Brain pericyte (primary cell): ENCODE results near the gene TTC38.
"Not testable (repeated sequence)": the region's sequence is repeated elsewhere in the genome, so short reads cannot be mapped to it uniquely, and the experiment has no call there.

Source experiments
- DNase-seq: peaks from one replicate; pipeline ENCODE4 v3.0.0-alpha.2; 2012; ENCODE audit warnings: low read depth, low spot score

The TTC38 gene

DNA sequence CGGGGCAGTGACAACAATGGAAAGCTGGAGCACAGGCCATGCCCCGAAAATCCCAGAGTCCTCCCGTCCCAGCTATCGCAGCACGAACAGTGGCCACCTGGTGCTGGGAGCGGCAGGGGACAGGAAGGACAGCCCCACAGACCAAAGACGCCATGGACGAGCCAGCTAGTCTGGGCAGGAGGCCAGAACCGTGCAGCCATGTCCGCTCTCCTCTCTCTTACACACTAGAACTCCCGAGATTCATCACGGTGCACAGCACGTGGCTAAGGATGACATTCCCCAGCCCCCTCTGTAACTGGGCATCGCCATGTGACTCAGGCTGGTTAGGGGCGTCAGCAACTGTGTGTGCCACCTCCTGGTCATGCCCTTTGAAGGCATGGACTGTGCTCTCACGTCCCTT is 22.3 kb upstream of the TTC38 start:
- no peak for DNase-seq

DNA sequence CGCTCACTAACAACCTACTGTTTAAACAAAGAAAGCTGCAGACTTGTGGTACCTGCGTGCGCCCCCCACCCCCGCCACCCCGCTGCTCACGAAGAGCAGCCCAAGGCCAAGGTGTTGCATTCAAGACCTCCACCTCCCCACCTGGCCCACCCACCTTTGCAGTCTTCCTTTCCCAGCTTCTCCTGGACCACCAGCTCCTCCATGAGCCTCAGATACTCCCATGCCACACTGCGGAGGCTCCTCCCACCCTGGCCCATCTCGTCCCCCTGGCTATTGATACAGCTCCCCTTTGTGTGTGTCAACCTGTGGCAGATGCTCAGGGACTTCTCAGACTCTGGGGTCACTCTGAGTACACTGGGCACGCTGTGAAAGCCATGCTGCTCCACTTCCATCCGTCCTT is 21.6 kb upstream of the TTC38 start:
- DNase-seq = no peak

- no peak for DNase-seq
Measured at GRCh38 chr22:46247443-46247975, 20.3 kb upstream of the TTC38 start.

- peak; percentile 37 for DNase-seq
Measured at GRCh38 chr22:46250035-46250782, 17.6 kb upstream of the TTC38 start, which contains the start of gene CDPF1. CDPF1 (minus strand) TSS chr22:46250293; CDS start chr22:46248284, 2,009 bp downstream.

- no peak for DNase-seq
Measured at GRCh38 chr22:46250783-46251125, 17.1 kb upstream of the TTC38 start.

- no peak for DNase-seq
Measured at GRCh38 chr22:46251266-46251665, 16.5 kb upstream of the TTC38 start.

DNA sequence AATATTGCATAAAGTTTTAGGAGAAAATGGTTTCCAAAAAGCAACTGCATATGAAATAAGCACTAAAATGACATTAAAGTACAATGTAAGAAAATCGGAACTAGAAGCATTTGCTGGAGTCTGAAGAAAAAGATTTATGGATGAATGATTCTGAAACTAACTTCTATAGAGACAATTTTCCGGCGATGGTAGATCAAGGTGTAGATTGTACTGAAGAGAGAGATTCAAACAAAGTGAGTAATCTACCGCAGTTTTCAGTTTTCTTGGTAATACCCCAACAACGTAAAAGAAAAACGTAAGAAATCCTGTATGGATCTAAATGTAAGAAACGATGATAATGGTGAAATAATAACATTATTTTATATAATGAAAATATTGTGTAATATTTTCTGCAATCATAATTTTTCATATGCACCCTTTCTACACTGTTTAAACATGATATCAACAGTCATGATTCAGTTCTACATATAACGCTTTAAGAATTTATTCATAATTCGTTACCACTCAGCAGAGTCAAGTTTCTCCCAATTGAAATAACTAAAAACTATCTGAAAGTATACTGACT is 15.9 kb upstream of the TTC38 start:
- DNase-seq = no peak

- DNase-seq = no peak
Measured at GRCh38 chr22:46256358-46256958, 11.3 kb upstream of the TTC38 start.

DNA sequence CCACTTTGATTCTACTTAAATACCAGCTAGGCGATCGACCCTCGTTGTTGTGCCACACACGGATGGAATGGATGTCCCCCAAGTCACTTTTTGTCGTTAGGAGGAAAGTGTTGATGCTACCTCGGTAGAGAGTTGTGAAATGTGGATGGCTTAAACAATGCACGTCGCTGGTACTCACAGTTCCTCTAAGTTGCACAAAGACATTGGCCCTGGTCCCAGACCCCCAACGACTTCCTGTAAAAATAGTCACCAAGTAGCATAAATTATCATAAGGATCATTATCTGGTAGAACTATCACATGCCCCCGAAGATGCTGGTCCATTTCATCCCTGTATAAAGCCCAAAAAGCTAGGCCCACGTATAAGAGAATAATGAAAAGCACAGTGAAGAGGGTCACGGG is 8.4 kb upstream of the TTC38 start:
- DNase-seq = no peak

- no peak for DNase-seq
Measured at GRCh38 chr22:46260038-46260437, 7.8 kb upstream of the TTC38 start.

- DNase-seq = no peak
Measured at GRCh38 chr22:46262449-46263215, 5.2 kb upstream of the TTC38 start.

- DNase-seq = no peak
Measured at GRCh38 chr22:46263216-46263590, 4.6 kb upstream of the TTC38 start, which contains the start of gene PKDREJ. PKDREJ (minus strand) TSS chr22:46263343; CDS start chr22:46263322, 21 bp downstream.

DNA sequence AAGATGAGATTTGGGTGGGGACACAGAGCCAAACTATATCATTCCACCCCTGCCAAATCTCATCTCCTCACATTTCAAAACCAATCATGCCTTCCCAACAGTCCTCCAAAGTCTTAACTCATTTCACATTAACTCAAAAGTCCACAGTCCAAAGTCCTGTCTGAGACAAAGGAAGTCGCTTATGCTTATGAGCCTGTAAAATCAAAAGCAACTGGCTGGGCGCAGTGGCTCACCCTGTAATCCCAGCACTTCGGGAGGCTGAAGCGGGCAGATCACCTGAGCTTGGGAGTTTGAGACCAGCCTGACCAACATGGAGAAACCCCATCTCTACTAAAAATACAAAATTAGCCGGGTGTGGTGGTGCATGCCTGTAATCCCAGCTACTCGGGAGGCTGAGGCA is 3.3 kb upstream of the TTC38 start:
- not testable (repeated sequence) for DNase-seq

- DNase-seq = not testable (repeated sequence)
Measured at GRCh38 chr22:46265627-46266026, 2.2 kb upstream of the TTC38 start.

GRCh38 chr22:46269564-46269963 is 1.8 kb downstream of the TTC38 start:
- no peak for DNase-seq

GRCh38 chr22:46272196-46272595 is 4.4 kb downstream of the TTC38 start:
- no peak for DNase-seq

GRCh38 chr22:46272762-46273431 is 5.1 kb downstream of the TTC38 start:
- DNase-seq = no peak

DNA sequence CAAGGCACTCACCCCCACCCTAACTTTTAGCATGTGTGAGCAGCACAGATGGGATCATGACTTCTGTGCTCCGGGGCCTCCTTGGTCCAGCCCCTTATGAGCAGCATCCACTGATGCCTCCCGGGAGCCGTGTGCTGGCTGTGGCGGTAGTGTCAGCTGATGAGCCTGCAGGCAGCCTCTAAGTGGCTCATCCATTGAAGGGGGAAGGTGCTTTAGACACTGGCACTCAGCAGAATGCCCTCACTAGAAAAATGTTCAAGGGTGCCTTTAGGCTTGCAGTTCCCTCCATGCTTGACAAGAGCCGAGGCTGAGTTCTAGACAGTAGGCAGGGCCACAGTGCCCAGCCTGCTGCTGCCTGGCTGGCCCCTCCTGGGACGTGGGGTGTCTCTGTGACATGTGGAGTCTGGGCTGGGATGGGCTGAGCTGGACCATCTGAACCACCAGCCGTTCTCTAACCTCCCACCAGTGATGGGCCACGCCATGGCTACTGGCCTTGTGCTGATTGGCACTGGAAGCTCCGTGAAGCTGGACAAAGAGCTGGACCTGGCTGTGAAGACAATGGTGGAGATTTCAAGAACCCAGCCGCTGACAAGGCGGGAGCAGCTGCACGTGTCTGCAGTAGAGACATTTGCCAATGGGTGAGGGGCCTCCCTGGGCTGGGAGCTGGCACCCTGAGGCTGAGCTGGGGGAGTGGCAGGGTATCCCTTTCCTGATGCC is 5.8 kb downstream of the TTC38 start:
- no peak for DNase-seq

DNA sequence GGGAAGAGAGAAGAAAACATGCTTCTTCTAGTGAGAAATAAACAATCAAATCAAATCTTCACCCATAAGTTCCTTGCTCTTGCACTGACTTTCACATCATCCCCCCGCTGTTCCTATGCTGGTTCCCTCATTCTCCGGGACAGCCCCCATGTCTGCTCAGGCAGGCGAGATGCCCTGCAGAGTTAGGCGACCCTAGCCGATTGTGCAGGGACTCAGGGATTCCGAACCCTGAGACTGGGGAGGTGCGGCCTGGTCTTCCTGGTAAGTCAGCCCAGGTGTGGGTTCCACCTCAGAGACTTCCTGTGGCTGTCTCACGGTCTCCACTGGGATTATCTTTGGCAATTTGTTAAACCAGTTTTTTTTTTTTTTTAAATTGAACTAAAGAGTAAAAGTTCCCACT is 6.6 kb downstream of the TTC38 start:
- DNase-seq = no peak

DNA sequence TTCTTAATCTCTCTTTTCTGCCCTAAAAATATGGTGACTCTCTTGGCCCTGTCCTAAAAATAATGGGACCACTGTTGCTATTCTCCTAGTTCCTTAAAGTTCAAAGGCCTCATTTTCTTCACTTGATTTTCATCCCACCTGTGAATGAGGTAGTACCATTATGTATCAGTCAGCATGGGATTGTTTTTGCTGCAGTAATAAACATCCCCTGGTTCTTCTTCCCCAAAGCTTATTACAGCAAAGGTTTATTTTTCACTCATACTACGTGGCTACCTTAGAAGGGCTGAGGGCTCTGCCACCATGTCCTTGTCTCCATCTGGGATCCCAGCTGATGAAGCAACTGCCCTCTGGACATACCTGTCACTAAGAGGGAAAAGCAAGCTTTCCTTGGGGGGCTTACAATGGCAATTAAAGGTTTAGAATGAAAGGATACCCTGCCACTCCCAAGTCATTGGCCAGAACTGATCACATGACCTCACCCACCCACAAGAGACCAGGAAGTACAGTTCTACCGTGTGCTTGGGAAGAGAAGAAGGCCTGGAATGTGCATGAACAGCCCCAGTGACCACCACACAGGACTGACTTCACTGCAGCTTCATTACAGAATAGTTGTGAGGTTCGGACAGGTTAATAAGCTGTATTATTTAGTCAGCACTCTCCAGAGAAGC is 7.8 kb downstream of the TTC38 start:
- no peak for DNase-seq
